Tibial artery (tissue), 4 donors: Measurements from ENCODE around the gene GIMAP8.
"Not testable (repeated sequence)": the region's sequence is repeated elsewhere in the genome, so short reads cannot be mapped to it uniquely, and the experiment has no call there.

Experiments
- DNase-seq, 2 donors: peaks; one replicate each; pipeline ENCODE4 v3.0.0-alpha.2; 2019
- H3K27ac ChIP-seq, 2 donors: fragments of 200-600 bp; sonication (generic) in 1 of 2; 1 replicate in 1 of 2; 2 replicates in 1 of 2; pipeline ENCODE4 v1.5.1; 2018 to 2019; ENCODE audit warnings: mild to moderate bottlenecking in 1 of 2
- H3K27me3 ChIP-seq, 2 donors: fragments of 200-600 bp; sonication (generic) in 1 of 2; one replicate each; pipeline versions ENCODE4 v1.5.1 to v1.6.0; 2016 to 2019
- H3K36me3 ChIP-seq, 3 donors: fragments of 200-600 bp; sonication (generic) in 2 of 3; one replicate each; pipeline ENCODE4 v1.5.1; 2016 to 2019; ENCODE audit warnings: mild to moderate bottlenecking in 2 of 3
- H3K4me1 ChIP-seq, 4 donors: fragments of 200-600 bp; sonication (generic) in 2 of 4; 1 replicate in 3 of 4; 2 replicates in 1 of 4; pipeline ENCODE4 v1.5.1; 2016 to 2019
- H3K4me3 ChIP-seq, 2 donors: fragments of 200-600 bp; sonication (generic) in 1 of 2; 1 replicate in 1 of 2; 2 replicates in 1 of 2; pipeline ENCODE4 v1.5.1; 2018 to 2019; ENCODE audit warnings: mild to moderate bottlenecking in 2 of 2
- H3K9me3 ChIP-seq, 3 donors: fragments of 200-600 bp; sonication (generic) in 1 of 3; one replicate each; pipeline ENCODE4 v1.5.1; 2016 to 2019
- intact Hi-C: fragments of 100-400 bp; cut with DNase I; formaldehyde crosslinking; loops from one replicate; pipeline ENCODE4 v1.15.0; 2023; ENCODE audit warnings: low total_unique reads
- TF ChIP-seq, protein P1 (sequence below), 2 experiments: fragments of 200-600 bp in 1 of 2; fragments of 450-650 bp in 1 of 2; IDR thresholded peaks; one replicate each; pipeline ENCODE4 v1.5.1; 2017 to 2019; ENCODE audit warnings: antibody characterized with exemption in 2 of 2, mild to moderate bottlenecking in 1 of 2, moderate library complexity in 1 of 2

GIMAP8 gene

GRCh38 chr7:150476819-150477631 lies 26.6 kb downstream of the GIMAP8 start:
- H3K27ac ChIP-seq, result no peak overlapping the region

DNA sequence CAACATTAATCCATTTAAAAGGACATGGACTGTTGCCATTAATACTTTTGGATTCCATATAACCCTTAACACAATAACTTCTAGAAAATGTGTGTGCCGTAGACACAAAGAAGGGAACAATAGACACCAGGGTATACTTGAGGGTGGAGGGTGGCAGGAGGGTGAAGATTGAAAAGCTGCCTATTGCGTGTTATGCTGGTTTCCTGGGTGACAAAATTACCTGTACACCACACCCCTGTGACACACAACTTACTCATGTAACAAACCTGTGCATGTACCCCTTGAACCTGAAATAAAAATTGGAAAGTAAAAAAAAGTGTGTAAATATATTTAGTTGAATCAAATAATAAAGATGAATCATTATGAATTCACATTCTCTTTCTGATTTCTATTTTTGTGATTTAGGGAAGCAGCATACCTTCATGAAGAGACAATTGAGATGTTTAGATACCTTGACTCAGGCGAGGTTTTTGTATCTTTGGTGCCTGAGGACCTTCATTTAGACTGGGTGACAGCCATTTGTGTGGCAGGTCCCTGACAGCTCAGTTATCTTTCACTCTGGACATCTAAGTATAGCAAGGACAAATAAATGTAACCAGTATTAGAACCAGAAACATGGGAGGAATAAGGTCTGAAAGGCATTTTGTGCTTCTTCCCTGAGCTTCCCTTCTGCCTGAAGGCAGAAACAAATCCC lies 28.7 kb downstream of the GIMAP8 start:
- Histone ChIP-seq H3K4me1 (no peaks in the 10 kb centered on the region), H3K9me3 (no peaks in the 10 kb centered on the region), H3K4me3 (no peak overlapping the region), H3K27me3 (no peaks in the 10 kb centered on the region), H3K27ac (no peak overlapping the region), H3K36me3 (no peaks in the 10 kb centered on the region)
- TF ChIP-seq, protein P1, sequence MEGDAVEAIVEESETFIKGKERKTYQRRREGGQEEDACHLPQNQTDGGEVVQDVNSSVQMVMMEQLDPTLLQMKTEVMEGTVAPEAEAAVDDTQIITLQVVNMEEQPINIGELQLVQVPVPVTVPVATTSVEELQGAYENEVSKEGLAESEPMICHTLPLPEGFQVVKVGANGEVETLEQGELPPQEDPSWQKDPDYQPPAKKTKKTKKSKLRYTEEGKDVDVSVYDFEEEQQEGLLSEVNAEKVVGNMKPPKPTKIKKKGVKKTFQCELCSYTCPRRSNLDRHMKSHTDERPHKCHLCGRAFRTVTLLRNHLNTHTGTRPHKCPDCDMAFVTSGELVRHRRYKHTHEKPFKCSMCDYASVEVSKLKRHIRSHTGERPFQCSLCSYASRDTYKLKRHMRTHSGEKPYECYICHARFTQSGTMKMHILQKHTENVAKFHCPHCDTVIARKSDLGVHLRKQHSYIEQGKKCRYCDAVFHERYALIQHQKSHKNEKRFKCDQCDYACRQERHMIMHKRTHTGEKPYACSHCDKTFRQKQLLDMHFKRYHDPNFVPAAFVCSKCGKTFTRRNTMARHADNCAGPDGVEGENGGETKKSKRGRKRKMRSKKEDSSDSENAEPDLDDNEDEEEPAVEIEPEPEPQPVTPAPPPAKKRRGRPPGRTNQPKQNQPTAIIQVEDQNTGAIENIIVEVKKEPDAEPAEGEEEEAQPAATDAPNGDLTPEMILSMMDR (IDR thresholded peaks at IDR 0.05), result no peak
- no peak for DNase-seq
- intact Hi-C loops, result no loop called here

More at GRCh38 chr7:150476819-150477631, 26.6 kb downstream of the GIMAP8 start:
- no peaks in the 10 kb centered on the region for H3K36me3 ChIP-seq
- no peaks in the 10 kb centered on the region for H3K9me3 ChIP-seq
- no peak for DNase-seq
- H3K4me1 ChIP-seq, result no peaks in the 10 kb centered on the region
- TF ChIP-seq, protein P1 (IDR thresholded peaks at IDR 0.05), result no peak
- H3K27me3 ChIP-seq, result no peaks in the 10 kb centered on the region
- intact Hi-C loops, result no loop called here
- H3K4me3 ChIP-seq, result no peak overlapping the region

GRCh38 chr7:150481186-150481920 lies 30.9 kb downstream of the GIMAP8 start:
- Histone ChIP-seq H3K27me3 (no peaks in the 10 kb centered on the region), H3K4me1 (no peaks in the 10 kb centered on the region), H3K27ac (no peak overlapping the region), H3K9me3 (no peaks in the 10 kb centered on the region), H3K4me3 (no peak overlapping the region), H3K36me3 (no peaks in the 10 kb centered on the region)
- TF ChIP-seq, protein P1 (IDR thresholded peaks at IDR 0.05), result no peak
- no peak for DNase-seq
- intact Hi-C loops, result no loop called here

- Histone ChIP-seq H3K27ac (no peak overlapping the region), H3K9me3 (no peaks in the 10 kb centered on the region), H3K4me3 (no peak overlapping the region), H3K27me3 (no peaks in the 10 kb centered on the region), H3K36me3 (no peaks in the 10 kb centered on the region), H3K4me1 (no peaks in the 10 kb centered on the region)
- intact Hi-C loops, result no loop called here
- TF ChIP-seq, protein P1 (IDR thresholded peaks at IDR 0.05), result no peak
- DNase-seq, result no peak
Measured at GRCh38 chr7:150481922-150482321, 31.5 kb downstream of the GIMAP8 start.

- H3K27me3 ChIP-seq, H3K27ac ChIP-seq, DNase-seq, H3K9me3 ChIP-seq, H3K4me1 ChIP-seq, intact Hi-C loops, H3K36me3 ChIP-seq, H3K4me3 ChIP-seq: not testable (repeated sequence)
Measured at GRCh38 chr7:150483514-150483913, 33.1 kb downstream of the GIMAP8 start.

GRCh38 chr7:150484071-150484470 lies 33.6 kb downstream of the GIMAP8 start:
- H3K36me3 ChIP-seq, H3K4me3 ChIP-seq, H3K27me3 ChIP-seq, intact Hi-C loops, H3K9me3 ChIP-seq, H3K27ac ChIP-seq, DNase-seq, H3K4me1 ChIP-seq: not testable (repeated sequence)
